ENCODE results near the gene FITM1. TPM values are rescaled to one million over a fixed set of nuclear protein-coding genes. Genes with fewer than 3 reads are reported as not detected.
A peak's percentile ranks its signal among the peaks of the same experiment; 100 is the strongest.

FITM1 gene
- total RNA-seq, 2 experiments from 2014 or later = 1.5 to 1.7 TPM

DNA sequence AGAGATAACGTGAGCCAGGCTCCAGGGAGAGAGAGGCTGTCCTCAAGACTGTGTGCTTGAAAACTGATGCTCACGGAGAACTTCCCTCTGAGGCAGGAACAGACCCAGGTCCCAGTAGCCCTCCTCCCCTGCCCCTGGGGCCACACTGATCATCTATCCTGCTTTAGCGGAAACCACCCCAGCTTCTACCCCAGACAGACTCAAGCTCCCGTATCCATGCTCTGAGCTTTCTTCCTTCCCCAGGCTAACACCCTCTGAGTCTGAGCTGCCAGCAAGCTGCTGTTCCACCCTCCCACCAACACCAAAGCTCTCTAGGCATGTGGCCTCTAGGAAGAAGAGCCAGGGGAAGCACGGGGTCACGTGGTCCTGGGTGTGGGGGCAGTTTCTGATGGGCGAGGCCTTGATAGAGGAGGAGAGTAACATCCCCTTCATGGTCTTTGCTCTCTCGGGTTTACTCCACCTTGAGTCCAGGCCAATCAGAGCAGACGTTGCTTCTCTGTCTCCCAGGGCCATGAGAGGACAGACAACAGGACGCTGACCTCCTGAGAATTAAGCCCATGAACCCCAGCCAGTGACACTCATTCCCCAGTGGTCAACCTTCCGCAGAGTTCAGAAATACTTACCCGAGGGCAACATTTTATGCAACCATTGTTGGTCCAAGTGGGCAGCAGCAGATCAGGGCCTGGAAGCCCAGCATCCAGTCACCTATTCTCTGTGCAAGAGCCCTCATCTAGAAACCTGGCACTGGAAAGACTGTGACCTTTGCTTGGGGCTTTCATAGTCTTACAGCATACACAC is 35.0 kb upstream of the FITM1 start:
- peak overlapping the region; percentile 90 for H3K27ac Mint-ChIP-seq
- Histone ChIP-seq H3K9me3 (ENCODE audit: control insufficient read depth in 1 of 2, insufficient read depth in 1 of 2, low read length in 2 of 2) (no peaks in the 10 kb centered on the region), H3K36me3 (ENCODE audit: insufficient read depth, low read length) (peaks cover 26% of the 10 kb centered on the region), H3K27me3 (ENCODE audit: control insufficient read depth in 1 of 2, insufficient read depth in 2 of 2, low read length in 2 of 2) (no peaks in the 10 kb centered on the region), H3K4me3 (ENCODE audit: low read length) (peak overlapping the region; percentile 97), H3K4me1 (ENCODE audit: insufficient read depth, low read length) (peaks cover 26% of the 10 kb centered on the region), H3K27ac (ENCODE audit: low read depth in 1 of 2, low read length in 2 of 2) (peak overlapping the region; percentile 71 to 78)
- POLR2A ChIA-PET = interaction anchor here (1.0 to 8.5 kb wide), 12 partner anchors 11 to 774 kb away, joined by 3 to 89 read pairs (median 12); partner anchors contain the start of genes CHMP4A, DCAF11, DHRS1 and EMC9
- H3K4me1 Mint-ChIP-seq (ENCODE audit: low read depth) = peaks cover 36% of the 10 kb centered on the region
- H3K27me3 Mint-ChIP-seq = no peaks in the 10 kb centered on the region
- intact Hi-C loops (cut with DNase I, micrococcal nuclease) = loop anchor here (2.0 to 10.0 kb wide), 2 partner anchors 13 to 121 kb away; no protein-coding TSS in a partner anchor
- H3K36me3 Mint-ChIP-seq (ENCODE audit: low read depth) = peaks cover 25% of the 10 kb centered on the region
- DNase-seq = peak in 5 of 14 experiments; percentile 17 to 63 (median 24)
- peak overlapping the region; percentile 97 for H3K4me3 Mint-ChIP-seq
- TF ChIP-seq, protein P1, sequence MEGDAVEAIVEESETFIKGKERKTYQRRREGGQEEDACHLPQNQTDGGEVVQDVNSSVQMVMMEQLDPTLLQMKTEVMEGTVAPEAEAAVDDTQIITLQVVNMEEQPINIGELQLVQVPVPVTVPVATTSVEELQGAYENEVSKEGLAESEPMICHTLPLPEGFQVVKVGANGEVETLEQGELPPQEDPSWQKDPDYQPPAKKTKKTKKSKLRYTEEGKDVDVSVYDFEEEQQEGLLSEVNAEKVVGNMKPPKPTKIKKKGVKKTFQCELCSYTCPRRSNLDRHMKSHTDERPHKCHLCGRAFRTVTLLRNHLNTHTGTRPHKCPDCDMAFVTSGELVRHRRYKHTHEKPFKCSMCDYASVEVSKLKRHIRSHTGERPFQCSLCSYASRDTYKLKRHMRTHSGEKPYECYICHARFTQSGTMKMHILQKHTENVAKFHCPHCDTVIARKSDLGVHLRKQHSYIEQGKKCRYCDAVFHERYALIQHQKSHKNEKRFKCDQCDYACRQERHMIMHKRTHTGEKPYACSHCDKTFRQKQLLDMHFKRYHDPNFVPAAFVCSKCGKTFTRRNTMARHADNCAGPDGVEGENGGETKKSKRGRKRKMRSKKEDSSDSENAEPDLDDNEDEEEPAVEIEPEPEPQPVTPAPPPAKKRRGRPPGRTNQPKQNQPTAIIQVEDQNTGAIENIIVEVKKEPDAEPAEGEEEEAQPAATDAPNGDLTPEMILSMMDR (IDR thresholded peaks at IDR 0.05) = no peak
- CTCF ChIA-PET = interaction anchor here (0.7 to 7.3 kb wide), 3 partner anchors 13 to 38 kb away, joined by 3 to 63 read pairs (median 7); no protein-coding TSS in a partner anchor
- peak; percentile 12 for ATAC-seq (ENCODE audit: poor library complexity)
- H3K9me3 Mint-ChIP-seq = no peaks in the 10 kb centered on the region

DNA sequence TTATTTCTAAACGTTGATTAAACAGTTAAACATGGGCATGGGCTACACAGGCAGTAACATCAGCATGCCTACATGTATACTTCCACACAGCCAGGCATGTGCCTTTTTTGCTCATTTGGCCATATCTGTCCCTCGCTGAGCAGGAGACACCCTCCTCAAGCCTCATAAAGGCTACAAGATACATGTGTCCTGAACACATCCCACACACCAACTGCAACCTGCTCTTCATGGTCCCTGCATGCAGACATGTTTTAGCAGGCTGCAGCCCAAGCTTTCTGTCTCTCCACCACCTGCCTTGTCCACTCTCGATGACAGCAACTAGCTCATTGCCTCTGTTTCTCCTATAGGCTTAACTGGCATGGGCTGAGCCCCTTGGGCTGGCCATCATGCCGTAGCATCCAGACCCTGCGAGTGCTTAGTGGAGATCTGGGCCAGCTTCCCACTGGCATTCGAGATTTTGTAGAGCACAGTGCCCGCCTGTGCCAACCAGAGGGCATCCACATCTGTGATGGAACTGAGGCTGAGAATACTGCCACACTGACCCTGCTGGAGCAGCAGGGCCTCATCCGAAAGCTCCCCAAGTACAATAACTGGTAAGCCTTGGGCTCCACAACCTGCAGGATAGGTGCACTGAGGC is 33.8 kb upstream of the FITM1 start:
- peaks cover 38% of the 10 kb centered on the region for H3K36me3 ChIP-seq (ENCODE audit: insufficient read depth, low read length)
- peaks cover 34% of the 10 kb centered on the region for H3K36me3 Mint-ChIP-seq (ENCODE audit: low read depth)
- intact Hi-C loops (cut with DNase I, micrococcal nuclease) = loop anchor here in 1 of 2 experiments (10.0 kb wide), 1 partner anchor 122 kb away; no protein-coding TSS in a partner anchor
- peaks cover 33% of the 10 kb centered on the region for H3K4me1 Mint-ChIP-seq (ENCODE audit: low read depth)
- ChIA-PET CTCF (interaction anchor here (7.3 kb wide), 1 partner anchor 11 kb away, joined by 63 read pairs; no protein-coding TSS in a partner anchor), POLR2A (interaction anchor here (1.9 to 8.5 kb wide), 3 partner anchors 12 to 18 kb away, joined by 10 to 89 read pairs (median 72); partner anchors contain the start of genes DCAF11 and NRL)
- no peaks in the 10 kb centered on the region for H3K9me3 Mint-ChIP-seq
- no peaks in the 10 kb centered on the region for H3K27me3 Mint-ChIP-seq
- peak overlapping the region; percentile 25 for H3K27ac Mint-ChIP-seq
- H3K9me3 ChIP-seq (ENCODE audit: control insufficient read depth in 1 of 2, insufficient read depth in 1 of 2, low read length in 2 of 2) = no peaks in the 10 kb centered on the region
- no peak overlapping the region for H3K4me3 ChIP-seq (ENCODE audit: low read length)
- peak overlapping the region; percentile 79 for H3K4me3 Mint-ChIP-seq
- DNase-seq (no peak), ATAC-seq (ENCODE audit: poor library complexity) (no peak)
- TF ChIP-seq, protein P1 (IDR thresholded peaks at IDR 0.05) = no peak
- H3K27ac ChIP-seq (ENCODE audit: low read depth in 1 of 2, low read length in 2 of 2) = no peak overlapping the region
- H3K4me1 ChIP-seq (ENCODE audit: insufficient read depth, low read length) = peaks cover 24% of the 10 kb centered on the region
- H3K27me3 ChIP-seq (ENCODE audit: control insufficient read depth in 1 of 2, insufficient read depth in 2 of 2, low read length in 2 of 2) = no peaks in the 10 kb centered on the region

DNA sequence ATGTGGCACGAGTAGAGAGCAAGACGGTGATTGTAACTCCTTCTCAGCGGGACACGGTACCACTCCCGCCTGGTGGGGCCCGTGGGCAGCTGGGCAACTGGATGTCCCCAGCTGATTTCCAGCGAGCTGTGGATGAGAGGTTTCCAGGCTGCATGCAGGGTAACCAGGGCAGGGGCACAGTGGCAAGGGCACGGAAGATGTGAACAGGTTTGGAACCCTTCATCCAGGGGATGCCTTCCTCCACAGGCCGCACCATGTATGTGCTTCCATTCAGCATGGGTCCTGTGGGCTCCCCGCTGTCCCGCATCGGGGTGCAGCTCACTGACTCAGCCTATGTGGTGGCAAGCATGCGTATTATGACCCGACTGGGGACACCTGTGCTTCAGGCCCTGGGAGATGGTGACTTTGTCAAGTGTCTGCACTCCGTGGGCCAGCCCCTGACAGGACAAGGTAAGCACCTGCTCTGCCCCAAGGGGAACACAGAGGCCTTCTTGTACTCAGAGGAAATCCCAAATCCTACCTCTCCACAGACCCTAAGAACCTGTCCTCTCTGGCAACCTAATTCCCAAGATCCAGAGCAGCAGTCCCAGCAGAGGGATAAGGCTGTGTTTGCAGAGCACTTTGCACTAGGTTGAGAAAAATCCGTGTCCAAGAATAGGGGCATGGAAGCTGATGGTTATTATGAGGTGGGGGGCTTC is 32.1 kb upstream of the FITM1 start:
- H3K36me3 ChIP-seq (ENCODE audit: insufficient read depth, low read length) = peaks cover 46% of the 10 kb centered on the region
- H3K4me3 Mint-ChIP-seq = no peak overlapping the region
- no peak overlapping the region for H3K27ac Mint-ChIP-seq
- DNase-seq (no peak), ATAC-seq (ENCODE audit: poor library complexity) (no peak)
- H3K27ac ChIP-seq (ENCODE audit: low read depth in 1 of 2, low read length in 2 of 2) = no peak overlapping the region
- H3K4me1 Mint-ChIP-seq (ENCODE audit: low read depth) = peaks cover 27% of the 10 kb centered on the region
- peaks cover 43% of the 10 kb centered on the region for H3K36me3 Mint-ChIP-seq (ENCODE audit: low read depth)
- no peaks in the 10 kb centered on the region for H3K9me3 ChIP-seq (ENCODE audit: control insufficient read depth in 1 of 2, insufficient read depth in 1 of 2, low read length in 2 of 2)
- intact Hi-C loops (cut with DNase I, micrococcal nuclease) = loop anchor here in 1 of 2 experiments (10.0 kb wide), 1 partner anchor 124 kb away; no protein-coding TSS in a partner anchor
- ChIA-PET POLR2A (interaction anchor here (8.5 kb wide), 1 partner anchor 18 kb away, joined by 89 read pairs; no protein-coding TSS in a partner anchor), CTCF (interaction anchor here (7.3 kb wide), 1 partner anchor 10 kb away, joined by 63 read pairs; no protein-coding TSS in a partner anchor)
- H3K4me1 ChIP-seq (ENCODE audit: insufficient read depth, low read length) = peaks cover 21% of the 10 kb centered on the region
- H3K9me3 Mint-ChIP-seq = no peaks in the 10 kb centered on the region
- TF ChIP-seq, protein P1 (IDR thresholded peaks at IDR 0.05) = no peak
- H3K27me3 Mint-ChIP-seq = no peaks in the 10 kb centered on the region
- H3K4me3 ChIP-seq (ENCODE audit: low read length) = no peak overlapping the region
- H3K27me3 ChIP-seq (ENCODE audit: control insufficient read depth in 1 of 2, insufficient read depth in 2 of 2, low read length in 2 of 2) = no peaks in the 10 kb centered on the region
